ENCODE results near the gene ENO3.
A peak's percentile ranks its signal among the peaks of the same experiment; 100 is the strongest.

ENO3 gene

DNA sequence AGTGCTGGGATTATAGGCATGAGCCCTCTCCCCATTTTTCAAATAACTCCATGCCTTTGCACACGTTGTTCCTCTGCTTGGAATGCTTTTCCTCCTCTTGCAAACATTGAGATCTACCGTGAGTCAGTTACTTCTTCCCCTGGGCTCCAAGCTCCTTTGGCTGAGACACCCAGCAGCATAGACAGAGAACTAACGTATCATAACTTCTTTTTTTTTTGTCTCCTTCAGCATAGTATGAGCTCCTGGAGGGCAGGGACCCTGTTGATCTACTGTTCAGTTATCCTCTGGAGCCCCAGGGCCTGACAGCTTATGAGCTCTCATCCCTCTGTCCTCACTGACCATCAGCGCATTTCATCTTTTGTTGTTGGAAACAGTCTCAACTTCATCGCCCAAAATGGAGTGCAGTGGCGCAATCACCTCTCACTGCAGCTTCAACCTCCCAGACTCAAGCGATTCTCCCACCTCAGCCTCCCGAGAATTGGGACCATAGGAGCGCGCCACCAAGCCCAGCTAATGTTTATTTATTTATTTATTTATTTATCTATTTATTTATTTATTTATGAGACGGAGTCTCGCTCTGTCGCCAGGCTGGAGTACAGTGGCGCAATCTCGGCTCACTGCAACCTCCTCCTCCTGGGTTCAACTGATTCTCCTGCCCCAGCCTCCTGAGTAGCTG, 14.5 kb downstream of the ENO3 start:
- Histone ChIP-seq H3K36me3 (ENCODE audit: control insufficient read depth in 1 of 2, insufficient read depth in 2 of 2, low read depth in 1 of 2, low read length in 2 of 2) (peaks cover 18 to 24% of the 10 kb centered on the region in 2 experiments), H3K18ac (ENCODE audit: low read depth in 1 of 2, low read length in 2 of 2) (no peak overlapping the region), H3K9ac (ENCODE audit: low read length) (no peak overlapping the region), H4K8ac (ENCODE audit: low read length) (no peak overlapping the region), H3K4me2 (ENCODE audit: low read length, poor library complexity, severe bottlenecking) (no peak overlapping the region), H2AK5ac (ENCODE audit: low read length, severe bottlenecking) (no peak overlapping the region), H2BK5ac (ENCODE audit: low read depth, low read length, poor library complexity, severe bottlenecking) (no peak overlapping the region), H3K4me1 (ENCODE audit: control insufficient read depth, insufficient read depth, low read depth, low read length) (peaks cover 29% of the 10 kb centered on the region), H3K9me3 (ENCODE audit: control insufficient read depth, low read length) (no peaks in the 10 kb centered on the region), H3K14ac (ENCODE audit: low read length in 2 of 2) (no peak overlapping the region), H2BK12ac (ENCODE audit: low read length in 2 of 2) (no peak overlapping the region), H3K79me1 (replicated peaks; ENCODE audit: low read length, poor library complexity, severe bottlenecking) (peaks cover 23% of the 10 kb centered on the region), H2AFZ (ENCODE audit: low read depth, low read length) (no peak overlapping the region), H3K27me3 (ENCODE audit: control insufficient read depth in 1 of 2, insufficient read depth in 1 of 2, low read length in 2 of 2) (no peaks in the 10 kb centered on the region), H2BK15ac (ENCODE audit: low read depth, poor library complexity, severe bottlenecking) (no peak overlapping the region), H2BK120ac (ENCODE audit: low read depth, low read length) (no peak overlapping the region), H3K4ac (ENCODE audit: low read depth in 1 of 2, low read length in 2 of 2) (no peak overlapping the region), H3K23ac (ENCODE audit: low read length in 2 of 2) (no peak overlapping the region), H4K91ac (ENCODE audit: low read length) (no peak overlapping the region), H3K27ac (ENCODE audit: low read length, poor library complexity, severe bottlenecking) (no peak overlapping the region), H3K4me3 (ENCODE audit: insufficient read depth in 1 of 2, low read depth in 1 of 2, low read length in 2 of 2) (no peak overlapping the region)
- no peak for DNase-seq
- 98% methylated on average over 12 of the region's 15 CpGs for WGBS

DNA sequence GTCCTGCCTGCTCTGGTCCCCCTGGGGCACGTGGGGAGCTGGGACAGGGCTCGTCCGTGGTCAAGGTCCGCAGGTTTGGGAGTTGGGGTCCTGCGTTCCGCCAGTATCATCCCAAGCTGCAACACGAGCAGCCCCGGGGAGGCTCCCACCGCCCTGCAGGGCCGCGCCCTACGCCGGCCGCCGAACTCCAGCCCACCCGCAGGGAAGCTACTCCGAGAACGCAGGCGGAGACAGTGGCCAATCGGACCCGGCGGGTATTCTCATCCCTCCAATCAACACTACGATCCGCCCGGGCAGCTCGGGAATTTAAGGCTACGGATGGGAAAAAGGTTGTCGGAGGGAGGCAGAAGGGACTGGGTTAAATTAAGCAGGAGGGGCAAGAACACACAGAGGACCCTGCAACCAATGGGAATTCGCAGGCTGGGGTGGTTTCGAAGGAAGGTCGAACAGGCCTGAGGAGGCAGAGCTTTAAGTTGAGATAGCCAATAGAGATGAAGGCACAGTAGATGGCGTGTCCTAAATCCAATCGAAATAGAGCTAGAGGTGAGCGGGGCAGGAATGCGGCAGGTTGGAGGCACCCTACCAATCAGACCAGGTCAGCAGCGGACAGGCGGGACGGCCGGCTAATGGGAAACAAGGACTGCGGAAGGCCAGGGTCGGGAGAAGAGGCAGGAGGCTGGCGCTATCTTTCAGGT, 16.1 kb downstream of the ENO3 start:
- peak overlapping the region; percentile 83 for H3K4me2 ChIP-seq (ENCODE audit: low read length, poor library complexity, severe bottlenecking)

DNA sequence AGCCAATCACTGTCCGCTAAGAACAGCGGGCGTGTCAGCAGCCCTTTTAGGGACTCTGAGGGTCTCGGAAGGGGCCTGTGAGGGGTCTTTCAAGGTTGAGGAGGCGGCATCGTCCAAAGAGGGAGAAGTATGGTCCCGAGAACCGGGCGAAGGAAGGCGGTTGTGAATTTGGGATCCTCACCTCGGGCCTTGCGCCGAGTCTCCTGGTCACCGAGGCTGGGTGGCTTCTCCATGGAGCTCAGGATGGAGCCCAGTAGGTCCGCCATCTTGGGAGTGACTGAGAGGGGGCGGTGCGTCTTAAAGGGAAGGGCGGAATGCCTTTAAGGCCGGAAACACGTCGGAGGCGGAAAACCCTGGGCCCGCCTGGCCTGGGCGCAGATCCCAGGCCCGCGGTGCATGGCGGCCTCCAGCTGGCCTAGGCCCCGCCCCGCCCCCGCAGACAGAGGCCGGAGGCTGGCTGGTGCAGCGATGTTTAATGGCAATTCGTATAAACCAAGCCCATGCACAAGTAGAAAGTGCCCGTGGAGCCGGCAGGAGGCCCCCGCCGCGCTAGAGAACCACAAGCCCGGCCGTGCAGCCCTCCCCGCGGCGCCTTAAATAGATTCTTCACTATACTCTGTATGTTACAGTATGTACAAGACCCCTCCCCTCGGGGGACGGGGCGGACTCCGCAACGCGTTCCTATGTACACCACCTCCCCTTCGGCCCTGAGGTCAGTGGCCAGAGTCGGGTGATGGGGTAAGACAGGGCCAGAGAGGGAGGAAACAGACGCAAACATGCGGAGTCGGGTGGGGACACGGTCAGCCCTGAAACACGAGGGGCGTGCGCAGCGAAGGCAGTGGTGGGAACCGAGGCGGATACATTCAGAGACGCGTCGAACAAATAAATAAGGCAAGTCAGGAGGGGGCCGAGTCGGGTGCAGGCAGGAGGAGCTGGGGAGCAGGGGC, 16.9 kb downstream of the ENO3 start, which contains the start of gene SPAG7:
TSS of gene SPAG7 (minus strand) at position 279 of the 947 bp plus-strand sequence. CDS start at position 266, 13 bp downstream.
- H2AK5ac ChIP-seq (ENCODE audit: low read length, severe bottlenecking) = peak within 1 kb of the TSS; percentile 90
- under 1% methylated on average over 66 of the region's 66 CpGs for WGBS
- H2BK12ac ChIP-seq (ENCODE audit: low read length in 2 of 2) = peak within 1 kb of the TSS; percentile 80 to 85
- H2BK15ac ChIP-seq (ENCODE audit: low read depth, poor library complexity, severe bottlenecking) = peak within 1 kb of the TSS; percentile 100
- peak within 1 kb of the TSS; percentile 66 to 94 for H3K4me3 ChIP-seq (ENCODE audit: insufficient read depth in 1 of 2, low read depth in 1 of 2, low read length in 2 of 2)
- peak within 1 kb of the TSS in 1 of 2 experiments; percentile 95 for H3K14ac ChIP-seq (ENCODE audit: low read length in 2 of 2)
- peak; percentile 98 for DNase-seq
- H3K9me3 ChIP-seq (ENCODE audit: control insufficient read depth, low read length) = no peaks in the 10 kb centered on the region
- H3K27me3 ChIP-seq (ENCODE audit: control insufficient read depth in 1 of 2, insufficient read depth in 1 of 2, low read length in 2 of 2) = no peaks in the 10 kb centered on the region
- peak within 1 kb of the TSS; percentile 94 to 99 for H3K18ac ChIP-seq (ENCODE audit: low read depth in 1 of 2, low read length in 2 of 2)
- H2AFZ ChIP-seq (ENCODE audit: low read depth, low read length) = peak within 1 kb of the TSS; percentile 64
- peak within 1 kb of the TSS; percentile 100 for H3K27ac ChIP-seq (ENCODE audit: low read length, poor library complexity, severe bottlenecking)
- H4K8ac ChIP-seq (ENCODE audit: low read length) = peak within 1 kb of the TSS; percentile 98
- peak within 1 kb of the TSS in 1 of 2 experiments; percentile 47 for H3K23ac ChIP-seq (ENCODE audit: low read length in 2 of 2)
- peaks cover 26% of the 10 kb centered on the region for H3K79me1 ChIP-seq (replicated peaks; ENCODE audit: low read length, poor library complexity, severe bottlenecking)
- peak within 1 kb of the TSS; percentile 92 for H2BK120ac ChIP-seq (ENCODE audit: low read depth, low read length)
- peaks cover 31% of the 10 kb centered on the region for H3K4me1 ChIP-seq (ENCODE audit: control insufficient read depth, insufficient read depth, low read depth, low read length)
- peak within 1 kb of the TSS; percentile 97 for H4K91ac ChIP-seq (ENCODE audit: low read length)
- peaks cover 29 to 38% of the 10 kb centered on the region in 2 experiments for H3K36me3 ChIP-seq (ENCODE audit: control insufficient read depth in 1 of 2, insufficient read depth in 2 of 2, low read depth in 1 of 2, low read length in 2 of 2)
- H3K4ac ChIP-seq (ENCODE audit: low read depth in 1 of 2, low read length in 2 of 2) = peak within 1 kb of the TSS; percentile 97
- H3K4me2 ChIP-seq (ENCODE audit: low read length, poor library complexity, severe bottlenecking) = peak within 1 kb of the TSS; percentile 83
- H2BK5ac ChIP-seq (ENCODE audit: low read depth, low read length, poor library complexity, severe bottlenecking) = peak within 1 kb of the TSS; percentile 96
- peak within 1 kb of the TSS; percentile 99 for H3K9ac ChIP-seq (ENCODE audit: low read length)

More for the DNA sequence above, 16.1 kb downstream of the ENO3 start:
- Histone ChIP-seq H3K9me3 (ENCODE audit: control insufficient read depth, low read length) (no peaks in the 10 kb centered on the region), H2AK5ac (ENCODE audit: low read length, severe bottlenecking) (peak overlapping the region; percentile 90), H2BK5ac (ENCODE audit: low read depth, low read length, poor library complexity, severe bottlenecking) (peak overlapping the region; percentile 71), H3K4me3 (ENCODE audit: insufficient read depth in 1 of 2, low read depth in 1 of 2, low read length in 2 of 2) (peak overlapping the region; percentile 64 to 94), H2BK15ac (ENCODE audit: low read depth, poor library complexity, severe bottlenecking) (no peak overlapping the region), H2AFZ (ENCODE audit: low read depth, low read length) (peak overlapping the region; percentile 64), H3K79me1 (replicated peaks; ENCODE audit: low read length, poor library complexity, severe bottlenecking) (peaks cover 25% of the 10 kb centered on the region), H3K14ac (ENCODE audit: low read length in 2 of 2) (peak overlapping the region in 1 of 2 experiments; percentile 93), H2BK120ac (ENCODE audit: low read depth, low read length) (peak overlapping the region; percentile 77), H3K9ac (ENCODE audit: low read length) (peak overlapping the region; percentile 99), H4K8ac (ENCODE audit: low read length) (peak overlapping the region; percentile 74), H3K4ac (ENCODE audit: low read depth in 1 of 2, low read length in 2 of 2) (peak overlapping the region; percentile 94 to 97), H3K18ac (ENCODE audit: low read depth in 1 of 2, low read length in 2 of 2) (peak overlapping the region; percentile 85 to 99), H3K36me3 (ENCODE audit: control insufficient read depth in 1 of 2, insufficient read depth in 2 of 2, low read depth in 1 of 2, low read length in 2 of 2) (peaks cover 21 to 30% of the 10 kb centered on the region in 2 experiments), H3K27me3 (ENCODE audit: control insufficient read depth in 1 of 2, insufficient read depth in 1 of 2, low read length in 2 of 2) (no peaks in the 10 kb centered on the region), H2BK12ac (ENCODE audit: low read length in 2 of 2) (peak overlapping the region; percentile 14 to 80), H3K23ac (ENCODE audit: low read length in 2 of 2) (peak overlapping the region in 1 of 2 experiments; percentile 47), H4K91ac (ENCODE audit: low read length) (peak overlapping the region; percentile 91), H3K4me1 (ENCODE audit: control insufficient read depth, insufficient read depth, low read depth, low read length) (peaks cover 31% of the 10 kb centered on the region), H3K27ac (ENCODE audit: low read length, poor library complexity, severe bottlenecking) (peak overlapping the region; percentile 100)
- peak; percentile 100 for DNase-seq
- under 1% methylated on average over 32 of the region's 42 CpGs for WGBS

All from mesenchymal stem cell (in vitro differentiated cells and primary cell).